Stimulated activated CD4-positive, alpha-beta T cell treated with anti-CD3 and anti-CD28 coated beads, Interleukin-4, amount 100 ng/mL, for 48 hours (primary cell): ENCODE results near the gene PSTPIP1.

ENCODE experiments used
- DNase-seq, 2 donors: peaks; one replicate each; pipeline ENCODE4 v3.0.0-alpha.2; 2020; ENCODE audit warnings: low read depth in 2 of 2

Gene PSTPIP1

GRCh38 chr15:77042955-77043920 is 48.3 kb downstream of the PSTPIP1 start:
- no peak for DNase-seq

DNA sequence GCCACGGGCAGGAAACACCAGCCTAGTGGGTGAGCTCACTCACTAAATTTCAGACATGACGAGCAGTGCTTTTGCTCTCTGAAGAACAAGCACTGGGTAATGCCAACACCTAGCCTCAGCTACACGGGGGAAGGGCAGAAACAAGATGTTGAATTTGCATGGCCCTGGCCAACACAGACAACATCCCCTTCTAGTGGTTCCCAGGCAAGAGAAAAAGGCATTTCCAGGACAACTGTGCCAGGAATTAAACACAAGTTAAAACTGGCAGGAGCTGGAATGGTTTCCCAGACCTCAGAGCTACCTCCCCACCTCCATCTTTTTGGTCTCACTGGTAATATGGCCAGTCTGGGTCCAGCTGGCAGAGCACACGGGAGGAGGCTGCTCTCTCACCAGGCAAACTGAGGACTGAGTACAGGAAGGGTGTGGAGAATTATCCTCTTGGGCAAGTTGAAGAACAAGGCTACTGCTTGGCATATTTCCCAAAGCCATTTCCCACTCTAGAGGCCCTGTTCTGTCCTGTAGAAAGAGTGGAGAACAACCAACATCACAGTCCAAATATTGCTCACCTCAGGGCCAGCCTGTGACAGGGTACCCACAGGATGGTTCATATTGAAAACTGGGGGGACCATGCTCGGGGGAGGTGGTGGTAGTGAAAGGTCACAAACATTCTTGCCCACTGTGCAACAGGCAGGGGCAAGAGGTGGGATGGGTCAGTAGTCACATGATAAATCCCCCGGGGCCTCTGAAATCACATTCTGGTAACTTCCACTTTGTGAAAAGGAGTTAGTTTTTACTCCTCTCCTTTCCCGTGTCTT is 49.5 kb downstream of the PSTPIP1 start:
- DNase-seq: no peak

DNA sequence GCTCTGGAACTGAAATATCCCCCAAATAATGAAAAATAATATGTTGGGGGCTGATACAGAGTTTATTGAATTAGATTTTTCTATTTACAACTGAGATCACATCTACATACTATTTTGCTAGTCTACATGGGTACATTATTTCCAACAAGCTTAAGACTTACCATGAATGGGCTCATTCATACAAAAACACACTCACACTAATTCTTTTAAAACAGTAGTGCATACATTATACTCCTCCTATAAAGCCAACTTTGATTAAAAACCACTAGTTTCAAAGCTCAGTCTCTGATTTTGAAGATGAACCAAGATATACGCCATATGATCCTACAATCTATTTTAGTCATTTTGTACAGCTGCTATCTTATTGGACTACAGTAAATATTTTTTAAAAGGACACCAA is 51.1 kb downstream of the PSTPIP1 start:
- DNase-seq: no peak

DNA sequence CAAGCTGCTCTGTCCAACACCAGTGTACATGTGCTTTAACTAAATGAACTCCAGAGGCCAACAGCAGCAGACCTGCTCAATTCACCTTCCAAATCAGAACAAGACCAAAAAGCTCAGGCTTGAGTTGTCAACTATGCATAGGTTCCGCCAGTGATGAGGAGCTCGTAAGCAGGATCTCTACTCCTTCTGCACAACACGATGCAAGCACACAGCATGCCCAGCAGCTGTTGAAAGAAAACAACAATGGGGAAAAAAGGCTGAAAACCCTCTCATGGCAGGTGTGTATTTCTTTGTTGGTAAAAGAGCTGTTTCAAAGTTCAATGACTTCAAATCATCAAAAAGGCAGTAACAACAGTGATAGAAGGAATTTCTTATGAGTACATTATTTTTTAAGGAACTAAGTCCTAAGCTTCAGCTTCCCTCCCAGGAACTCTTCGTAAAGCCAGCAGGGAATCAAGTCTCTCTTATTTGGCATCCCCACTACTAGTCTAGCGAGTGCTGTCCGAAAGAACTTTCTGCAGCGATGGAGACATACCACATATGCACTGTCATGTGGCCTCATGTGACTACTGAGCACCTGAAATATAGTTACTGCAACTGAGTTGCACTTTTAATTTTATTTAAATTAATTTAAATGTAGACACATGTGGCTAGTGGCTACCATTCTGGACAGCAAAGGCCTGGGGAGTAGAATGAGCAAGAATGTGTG is 51.9 kb downstream of the PSTPIP1 start:
- DNase-seq: no peak

- DNase-seq: no peak
These were observed 53.4 kb downstream of the PSTPIP1 start for GRCh38 chr15:77048135-77048876.

- no peak for DNase-seq
These were observed 57.6 kb downstream of the PSTPIP1 start for GRCh38 chr15:77052556-77052955.

GRCh38 chr15:77053709-77054108 is 58.8 kb downstream of the PSTPIP1 start:
- no peak for DNase-seq

GRCh38 chr15:77057072-77057471 is 62.1 kb downstream of the PSTPIP1 start:
- no peak for DNase-seq

DNA sequence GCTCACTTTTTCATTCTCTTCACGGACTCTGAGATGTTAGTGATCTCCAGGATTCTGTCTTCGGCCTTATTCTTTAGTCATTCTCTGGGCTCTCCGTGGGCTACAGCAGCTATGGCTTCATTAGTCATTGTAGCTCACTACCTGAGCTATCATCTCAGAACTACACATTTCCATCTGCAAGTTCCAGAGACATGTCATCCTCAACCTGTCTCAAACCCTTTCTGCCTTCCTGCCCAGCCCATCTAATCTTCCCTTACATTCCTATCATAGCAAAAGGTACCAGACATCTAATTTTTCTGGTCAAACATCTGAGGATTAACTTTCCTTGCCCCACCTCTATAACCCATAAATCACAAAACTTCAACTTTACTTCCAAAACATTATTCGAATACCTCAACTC is 62.8 kb downstream of the PSTPIP1 start:
- no peak for DNase-seq

DNA sequence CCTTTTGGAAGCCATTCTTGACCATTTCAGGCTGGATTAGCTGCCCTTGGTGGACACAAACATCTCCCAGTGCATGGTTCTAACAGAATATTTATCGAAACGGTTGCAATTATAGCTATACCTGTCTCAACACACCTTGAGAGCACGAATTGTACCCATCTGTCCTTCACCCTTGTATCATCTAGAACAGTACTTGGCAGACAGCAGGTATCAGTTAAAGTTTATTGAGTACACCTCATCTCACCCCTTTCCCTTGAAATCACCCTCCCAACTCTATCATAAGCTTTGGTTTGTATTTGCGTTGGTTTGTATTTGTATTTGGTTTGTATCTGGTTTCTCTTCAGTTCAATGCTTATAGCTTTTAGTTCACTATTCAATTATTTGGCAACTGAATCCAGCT is 63.5 kb downstream of the PSTPIP1 start:
- no peak for DNase-seq

GRCh38 chr15:77059786-77060361 is 64.9 kb downstream of the PSTPIP1 start:
- DNase-seq: no peak

- DNase-seq: no peak
These were observed 65.6 kb downstream of the PSTPIP1 start for GRCh38 chr15:77060546-77060945.

- DNase-seq: no peak
These were observed 68.3 kb downstream of the PSTPIP1 start for GRCh38 chr15:77063249-77063648.

- no peak for DNase-seq
These were observed 69.1 kb downstream of the PSTPIP1 start for GRCh38 chr15:77064063-77064462.

DNA sequence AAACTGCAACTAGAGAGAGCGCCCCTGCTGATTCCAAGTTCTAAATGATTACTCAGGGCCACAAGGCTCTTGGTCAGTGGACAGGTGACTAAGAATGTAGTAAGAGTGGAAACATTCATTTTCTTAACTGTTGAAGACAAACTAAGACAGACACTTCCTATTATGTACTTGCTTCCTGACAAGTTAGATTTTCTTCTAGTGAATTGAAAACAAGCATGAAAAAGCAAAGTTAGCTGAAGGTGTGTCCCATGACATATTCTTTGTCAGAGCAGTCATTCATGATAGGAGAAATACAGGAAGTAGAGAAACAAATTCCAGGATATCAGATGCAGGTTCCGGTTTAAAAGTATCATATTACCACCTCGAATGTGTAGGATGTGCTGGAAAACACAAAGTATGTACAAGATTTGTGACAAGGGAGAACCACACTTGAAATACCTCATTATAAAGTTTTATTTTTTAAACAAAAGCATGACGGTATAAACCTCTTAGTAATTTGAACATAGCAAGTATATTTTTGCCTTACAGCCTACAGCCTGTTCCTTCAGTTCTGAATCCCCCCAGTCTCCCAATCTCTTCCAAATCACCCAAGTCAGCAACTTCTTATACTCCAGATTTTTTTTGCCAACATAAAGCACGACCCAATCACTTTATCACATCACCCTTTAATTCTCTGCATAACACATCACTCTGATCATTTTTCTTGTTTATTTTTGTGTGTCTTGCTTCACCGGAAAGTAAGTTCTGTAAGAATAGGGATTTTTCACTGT is 69.8 kb downstream of the PSTPIP1 start:
- DNase-seq: no peak

DNA sequence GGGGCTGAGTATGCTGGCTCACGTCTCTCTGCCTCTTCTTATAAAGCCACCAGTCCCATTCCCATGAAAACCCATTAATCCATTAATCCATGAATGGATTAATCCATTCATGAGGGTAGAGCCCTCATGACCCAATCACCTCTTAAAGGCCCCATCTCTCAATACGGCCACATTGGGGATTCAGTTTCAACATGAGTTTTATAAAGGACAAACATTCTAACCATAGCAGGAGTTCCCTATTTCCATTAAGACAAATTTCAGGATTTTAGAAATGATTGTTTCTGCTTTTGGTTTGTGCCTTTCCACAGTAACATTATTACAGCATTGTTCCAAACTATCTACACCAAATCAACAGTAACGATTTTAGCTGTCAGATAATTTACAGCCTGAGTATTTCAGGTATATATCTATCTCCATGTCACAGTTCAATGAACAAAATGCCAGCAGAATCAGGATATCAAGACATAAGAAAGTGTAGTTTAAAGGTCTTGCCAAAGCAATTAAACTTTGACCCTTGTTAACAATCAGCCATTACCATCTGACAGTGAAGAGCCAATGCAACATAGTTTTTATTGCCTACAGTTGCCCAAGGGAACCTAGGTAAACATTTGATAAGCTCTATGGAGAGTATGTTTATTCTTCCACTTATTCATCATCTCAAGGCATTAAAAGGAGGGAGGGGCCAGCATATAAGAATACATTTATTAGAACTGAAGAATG is 72.2 kb downstream of the PSTPIP1 start:
- no peak for DNase-seq

- no peak for DNase-seq
These were observed 72.9 kb downstream of the PSTPIP1 start for GRCh38 chr15:77067691-77068367.

GRCh38 chr15:77068633-77069032 is 73.7 kb downstream of the PSTPIP1 start:
- DNase-seq: no peak

GRCh38 chr15:77069521-77070121 is 74.7 kb downstream of the PSTPIP1 start:
- DNase-seq: no peak
